Parathyroid adenoma (tissue), 2 donors: Measurements from ENCODE around the gene CDX2.
"Not testable (repeated sequence)": the region's sequence is repeated elsewhere in the genome, so short reads cannot be mapped to it uniquely, and the experiment has no call there.

Experiments used
- H2AFZ ChIP-seq: fragments of 300-600 bp; sonication (generic); one replicate; pipeline ENCODE4 v1.7.0; 2017; ENCODE audit warnings: antibody characterized with exemption, mild to moderate bottlenecking
- H3K27ac ChIP-seq: fragments of 300-600 bp; sonication (generic); one replicate; pipeline ENCODE4 v1.7.0; 2017
- H3K27me3 ChIP-seq: fragments of 300-600 bp; sonication (generic); one replicate; pipeline ENCODE4 v1.7.0; 2017; ENCODE audit warnings: low read length; ENCODE audit not compliant: control insufficient read depth, insufficient read depth
- H3K36me3 ChIP-seq: fragments of 300-600 bp; sonication (generic); one replicate; pipeline ENCODE4 v1.7.0; 2017; ENCODE audit warnings: low read length; ENCODE audit not compliant: control insufficient read depth, insufficient read depth
- H3K4me1 ChIP-seq: fragments of 300-600 bp; sonication (generic); one replicate; pipeline ENCODE4 v1.7.0; 2017; ENCODE audit warnings: control low read depth
- H3K4me2 ChIP-seq: fragments of 300-600 bp; sonication (generic); one replicate; pipeline ENCODE4 v1.7.0; 2017; ENCODE audit warnings: low read length
- H3K4me3 ChIP-seq: fragments of 300-600 bp; sonication (generic); one replicate; pipeline ENCODE4 v1.7.0; 2017; ENCODE audit warnings: low read depth, low read length
- H3K79me2 ChIP-seq: fragments of 300-600 bp; sonication (generic); one replicate; pipeline ENCODE4 v1.7.0; 2017; ENCODE audit warnings: control low read depth
- H3K9ac ChIP-seq: fragments of 300-600 bp; sonication (generic); one replicate; pipeline ENCODE4 v1.7.0; 2017; ENCODE audit warnings: mild to moderate bottlenecking
- H3K9me3 ChIP-seq: fragments of 300-600 bp; sonication (generic); one replicate; pipeline ENCODE4 v1.7.0; 2017; ENCODE audit warnings: low read length; ENCODE audit not compliant: control insufficient read depth
- TF ChIP-seq, protein P1 (sequence below): fragments of 300-600 bp; sonication (generic); IDR thresholded peaks from one replicate; pipeline ENCODE4 v1.7.0; 2017; ENCODE audit warnings: antibody characterized with exemption, mild to moderate bottlenecking
- donor health status: primary hyperparathyroidism.

The CDX2 gene

DNA sequence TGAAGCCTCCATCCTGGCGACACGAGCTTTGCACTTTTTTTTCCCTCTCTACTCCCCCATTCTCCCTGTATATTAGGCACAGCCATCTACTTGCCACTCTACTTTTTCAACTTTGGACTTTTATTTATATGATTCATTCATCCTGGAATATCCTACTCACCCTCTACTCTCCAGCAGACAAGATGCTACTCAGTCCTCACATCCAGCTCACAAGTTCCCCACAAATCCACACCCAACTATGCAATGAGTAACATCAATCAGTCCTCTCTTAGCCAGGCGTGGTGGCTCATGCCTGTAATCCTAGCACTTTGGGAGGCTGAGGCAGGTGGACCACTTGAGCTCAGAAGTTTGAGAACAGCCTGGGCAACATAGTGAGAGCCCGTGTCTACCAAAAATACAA is 43.3 kb upstream of the CDX2 start:
- H3K27me3 ChIP-seq = no peaks in the 10 kb centered on the region
- no peak overlapping the region for H3K4me3 ChIP-seq
- TF ChIP-seq, protein P1, sequence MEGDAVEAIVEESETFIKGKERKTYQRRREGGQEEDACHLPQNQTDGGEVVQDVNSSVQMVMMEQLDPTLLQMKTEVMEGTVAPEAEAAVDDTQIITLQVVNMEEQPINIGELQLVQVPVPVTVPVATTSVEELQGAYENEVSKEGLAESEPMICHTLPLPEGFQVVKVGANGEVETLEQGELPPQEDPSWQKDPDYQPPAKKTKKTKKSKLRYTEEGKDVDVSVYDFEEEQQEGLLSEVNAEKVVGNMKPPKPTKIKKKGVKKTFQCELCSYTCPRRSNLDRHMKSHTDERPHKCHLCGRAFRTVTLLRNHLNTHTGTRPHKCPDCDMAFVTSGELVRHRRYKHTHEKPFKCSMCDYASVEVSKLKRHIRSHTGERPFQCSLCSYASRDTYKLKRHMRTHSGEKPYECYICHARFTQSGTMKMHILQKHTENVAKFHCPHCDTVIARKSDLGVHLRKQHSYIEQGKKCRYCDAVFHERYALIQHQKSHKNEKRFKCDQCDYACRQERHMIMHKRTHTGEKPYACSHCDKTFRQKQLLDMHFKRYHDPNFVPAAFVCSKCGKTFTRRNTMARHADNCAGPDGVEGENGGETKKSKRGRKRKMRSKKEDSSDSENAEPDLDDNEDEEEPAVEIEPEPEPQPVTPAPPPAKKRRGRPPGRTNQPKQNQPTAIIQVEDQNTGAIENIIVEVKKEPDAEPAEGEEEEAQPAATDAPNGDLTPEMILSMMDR = no peak
- H3K27ac ChIP-seq = no peak overlapping the region
- no peaks in the 10 kb centered on the region for H3K79me2 ChIP-seq
- no peaks in the 10 kb centered on the region for H3K9me3 ChIP-seq
- H3K4me1 ChIP-seq = no peaks in the 10 kb centered on the region
- H3K4me2 ChIP-seq = no peak overlapping the region
- H2AFZ ChIP-seq = no peak overlapping the region
- no peaks in the 10 kb centered on the region for H3K36me3 ChIP-seq
- no peak overlapping the region for H3K9ac ChIP-seq

DNA sequence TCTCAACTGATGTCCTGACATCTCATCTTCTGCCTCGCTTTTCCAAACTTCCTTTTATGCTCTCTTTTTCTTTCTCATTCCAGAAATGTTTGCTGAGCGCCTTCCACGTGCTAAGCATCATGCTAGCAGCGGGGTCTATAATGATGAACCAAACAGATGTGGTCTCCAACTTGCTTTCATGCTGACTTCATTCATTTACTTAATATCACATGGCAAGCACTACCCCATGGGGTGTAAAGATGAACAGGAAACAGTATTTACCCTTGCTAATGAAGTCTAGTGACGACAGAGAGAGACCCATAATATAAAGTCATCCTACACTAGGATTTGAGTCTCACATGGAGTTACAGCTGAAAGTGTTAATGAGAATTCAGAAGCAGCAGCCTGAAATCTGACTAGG is 40.9 kb upstream of the CDX2 start:
- Histone ChIP-seq H3K4me3 (no peak overlapping the region), H3K27ac (no peak overlapping the region), H3K9me3 (no peaks in the 10 kb centered on the region), H3K4me2 (no peak overlapping the region), H2AFZ (no peak overlapping the region), H3K36me3 (no peaks in the 10 kb centered on the region), H3K9ac (no peak overlapping the region), H3K79me2 (no peaks in the 10 kb centered on the region), H3K27me3 (no peaks in the 10 kb centered on the region), H3K4me1 (no peaks in the 10 kb centered on the region)
- TF ChIP-seq, protein P1 = no peak

DNA sequence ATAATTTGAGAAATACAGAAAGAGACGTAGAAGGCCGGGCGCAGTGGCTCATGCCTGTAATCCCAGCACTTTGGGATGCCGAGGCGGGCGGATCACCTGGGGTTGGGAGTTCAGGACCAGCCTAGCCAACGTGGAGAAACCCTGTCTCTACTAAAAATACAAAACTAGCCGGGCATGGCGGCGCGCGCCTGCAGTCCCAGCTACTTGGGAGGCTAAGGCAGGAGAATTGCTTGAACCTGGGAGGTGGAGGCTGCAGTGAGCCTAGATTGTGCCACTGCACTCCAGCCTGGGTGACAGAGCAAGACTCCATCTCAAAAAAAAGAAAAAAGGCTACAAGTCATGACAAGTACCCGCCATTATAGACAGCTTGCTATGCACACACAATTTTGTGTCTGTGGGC is 35.9 kb upstream of the CDX2 start:
- not testable (repeated sequence) for H2AFZ ChIP-seq, H3K79me2 ChIP-seq, H3K27me3 ChIP-seq, H3K9ac ChIP-seq, H3K9me3 ChIP-seq, H3K4me2 ChIP-seq, H3K4me1 ChIP-seq, H3K36me3 ChIP-seq, H3K27ac ChIP-seq, H3K4me3 ChIP-seq

DNA sequence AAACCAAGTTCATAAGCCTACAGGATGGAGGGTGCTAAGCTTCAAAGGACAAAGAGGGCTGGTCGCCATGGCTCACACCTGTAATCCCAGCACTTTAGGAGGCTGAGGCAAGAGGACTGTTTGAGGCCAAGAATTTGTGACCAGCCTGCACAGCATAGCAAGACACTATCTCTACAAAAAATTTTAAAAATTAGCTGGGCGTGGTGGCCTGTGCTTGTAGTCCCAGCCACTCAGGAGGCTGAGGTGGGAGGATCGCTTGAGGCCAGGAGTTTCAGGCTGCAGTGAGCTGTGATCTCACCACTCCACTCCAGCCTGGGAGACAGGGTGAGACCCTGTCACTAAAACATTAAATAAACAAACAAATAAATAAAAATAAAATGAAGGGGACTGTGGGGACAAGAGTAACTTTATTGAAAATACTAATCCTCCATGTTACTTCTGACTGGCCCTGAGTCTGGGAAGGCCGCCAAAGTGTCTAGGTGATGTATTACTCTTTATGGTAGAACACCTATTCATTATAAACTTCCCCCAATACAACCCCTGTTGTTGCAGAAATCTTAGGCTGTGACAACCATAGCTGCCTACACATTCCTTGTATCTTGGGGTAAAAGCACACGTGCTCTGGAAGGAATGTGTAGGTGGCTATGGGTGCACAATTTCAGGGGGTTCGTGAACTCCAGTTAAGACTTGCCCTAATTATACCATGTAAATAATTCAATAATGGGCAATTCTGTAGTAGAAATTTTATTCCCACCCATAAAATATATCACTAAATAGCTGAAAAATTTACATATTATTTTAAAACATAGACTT is 34.0 kb upstream of the CDX2 start:
- no peak overlapping the region for H3K27ac ChIP-seq
- H3K4me1 ChIP-seq = no peaks in the 10 kb centered on the region
- no peaks in the 10 kb centered on the region for H3K79me2 ChIP-seq
- H2AFZ ChIP-seq = no peak overlapping the region
- no peaks in the 10 kb centered on the region for H3K27me3 ChIP-seq
- H3K4me3 ChIP-seq = no peak overlapping the region
- no peak overlapping the region for H3K4me2 ChIP-seq
- no peak overlapping the region for H3K9ac ChIP-seq
- TF ChIP-seq, protein P1 = no peak
- no peaks in the 10 kb centered on the region for H3K36me3 ChIP-seq
- H3K9me3 ChIP-seq = no peaks in the 10 kb centered on the region

DNA sequence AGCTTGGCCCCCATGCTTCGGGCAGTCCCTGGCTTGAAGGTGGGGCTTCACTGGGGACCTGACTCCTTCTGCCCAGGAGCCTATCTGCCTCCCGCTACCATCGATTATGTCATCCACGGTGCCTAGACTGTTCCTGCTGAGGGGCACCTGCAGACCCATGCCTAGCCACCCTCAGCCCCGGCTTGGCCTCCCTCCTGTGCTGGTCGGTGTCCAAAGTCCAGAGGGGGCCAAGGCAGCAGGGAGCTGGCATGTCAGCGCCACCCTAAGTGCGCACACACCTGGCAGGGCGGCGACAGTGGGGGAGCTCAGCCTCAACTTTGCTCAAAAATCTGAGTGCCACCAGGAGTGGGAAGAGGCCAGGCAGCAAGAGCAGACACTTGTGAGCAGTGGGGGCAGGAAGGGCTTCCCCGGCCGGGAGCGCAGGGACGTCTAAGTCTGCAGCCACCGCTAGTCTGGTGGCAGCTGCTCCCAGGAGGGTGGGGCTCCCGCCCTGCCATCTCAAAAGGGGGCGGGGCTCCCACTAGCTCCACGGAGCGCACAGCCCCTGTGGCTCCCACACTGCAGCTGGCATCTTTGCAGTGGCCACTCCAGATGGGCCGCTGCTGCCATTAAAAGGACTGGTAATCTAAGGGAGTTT is 32.8 kb upstream of the CDX2 start:
- H3K27me3 ChIP-seq = no peaks in the 10 kb centered on the region

More for the DNA sequence above, 32.8 kb upstream of the CDX2 start:
- no peak overlapping the region for H3K4me3 ChIP-seq
- H3K79me2 ChIP-seq = no peaks in the 10 kb centered on the region
- no peak overlapping the region for H3K4me2 ChIP-seq
- TF ChIP-seq, protein P1 = no peak
- H3K36me3 ChIP-seq = no peaks in the 10 kb centered on the region
- H3K4me1 ChIP-seq = no peaks in the 10 kb centered on the region
- no peak overlapping the region for H3K9ac ChIP-seq
- no peak overlapping the region for H3K27ac ChIP-seq
- no peak overlapping the region for H2AFZ ChIP-seq
- no peaks in the 10 kb centered on the region for H3K9me3 ChIP-seq
